WERI-Rb-1 (cell line): ENCODE data around the gene NRSN1.

Experiments used
- DNase-seq: peaks from one replicate; pipeline ENCODE4 v3.0.0-alpha.2; 2020
- H3K27ac ChIP-seq: fragments of 250-450 bp; sonication (Bioruptor Pico); 2 replicates; pipeline ENCODE4 v1.5.1; 2020; ENCODE audit warnings: mild to moderate bottlenecking, moderate library complexity
- H3K27me3 ChIP-seq: fragments of 250-450 bp; sonication (Bioruptor Pico); 2 replicates; pipeline ENCODE4 v1.5.1; 2021; ENCODE audit warnings: mild to moderate bottlenecking, low read depth, moderate library complexity; ENCODE audit not compliant: insufficient read depth, severe bottlenecking
- H3K36me3 ChIP-seq: fragments of 250-450 bp; sonication (Bioruptor Pico); 2 replicates; pipeline ENCODE4 v1.5.1; 2020; ENCODE audit warnings: mild to moderate bottlenecking, moderate library complexity
- H3K4me3 ChIP-seq: 2 replicates; pipeline ENCODE4 v1.5.1; 2011; ENCODE audit warnings: low read depth, mild to moderate bottlenecking, control low read depth, low read length
- H3K9me3 ChIP-seq: fragments of 250-450 bp; sonication (Bioruptor Pico); 2 replicates; pipeline ENCODE4 v1.5.1; 2021; ENCODE audit warnings: mild to moderate bottlenecking, moderate library complexity; ENCODE audit not compliant: severe bottlenecking
- TF ChIP-seq, protein P1 (sequence below): IDR thresholded peaks from 2 replicates; pipeline ENCODE4 v1.5.1; 2011; ENCODE audit warnings: low read depth, mild to moderate bottlenecking, control low read depth, inconsistent platforms, low read length

NRSN1 gene

DNA sequence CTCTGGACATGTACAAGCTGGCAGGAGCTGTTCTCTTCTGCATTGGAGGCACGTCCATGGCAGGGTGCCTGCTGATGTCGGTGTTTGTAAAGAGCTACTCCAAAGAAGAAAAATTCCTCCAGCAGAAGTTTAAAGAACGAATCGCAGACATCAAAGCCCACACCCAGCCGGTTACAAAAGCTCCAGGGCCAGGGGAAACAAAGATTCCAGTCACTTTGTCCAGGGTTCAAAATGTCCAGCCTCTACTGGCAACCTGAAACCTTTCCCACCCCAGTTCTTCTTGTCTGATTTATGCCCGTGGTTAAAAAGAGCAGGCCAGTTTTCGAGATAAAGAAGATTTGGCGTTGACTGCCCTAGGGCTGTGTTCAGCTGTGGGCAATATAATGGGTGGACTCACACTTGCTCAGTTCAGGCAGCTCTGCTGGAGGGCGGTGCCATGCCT is 19.7 kb downstream of the NRSN1 start:
- DNase-seq, result no peak
- Histone ChIP-seq H3K27ac (no peak overlapping the region), H3K9me3 (peaks cover 6% of the 10 kb centered on the region), H3K36me3 (no peaks in the 10 kb centered on the region), H3K4me3 (no peak overlapping the region), H3K27me3 (no peaks in the 10 kb centered on the region)
- TF ChIP-seq, protein P1, sequence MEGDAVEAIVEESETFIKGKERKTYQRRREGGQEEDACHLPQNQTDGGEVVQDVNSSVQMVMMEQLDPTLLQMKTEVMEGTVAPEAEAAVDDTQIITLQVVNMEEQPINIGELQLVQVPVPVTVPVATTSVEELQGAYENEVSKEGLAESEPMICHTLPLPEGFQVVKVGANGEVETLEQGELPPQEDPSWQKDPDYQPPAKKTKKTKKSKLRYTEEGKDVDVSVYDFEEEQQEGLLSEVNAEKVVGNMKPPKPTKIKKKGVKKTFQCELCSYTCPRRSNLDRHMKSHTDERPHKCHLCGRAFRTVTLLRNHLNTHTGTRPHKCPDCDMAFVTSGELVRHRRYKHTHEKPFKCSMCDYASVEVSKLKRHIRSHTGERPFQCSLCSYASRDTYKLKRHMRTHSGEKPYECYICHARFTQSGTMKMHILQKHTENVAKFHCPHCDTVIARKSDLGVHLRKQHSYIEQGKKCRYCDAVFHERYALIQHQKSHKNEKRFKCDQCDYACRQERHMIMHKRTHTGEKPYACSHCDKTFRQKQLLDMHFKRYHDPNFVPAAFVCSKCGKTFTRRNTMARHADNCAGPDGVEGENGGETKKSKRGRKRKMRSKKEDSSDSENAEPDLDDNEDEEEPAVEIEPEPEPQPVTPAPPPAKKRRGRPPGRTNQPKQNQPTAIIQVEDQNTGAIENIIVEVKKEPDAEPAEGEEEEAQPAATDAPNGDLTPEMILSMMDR, result no peak

DNA sequence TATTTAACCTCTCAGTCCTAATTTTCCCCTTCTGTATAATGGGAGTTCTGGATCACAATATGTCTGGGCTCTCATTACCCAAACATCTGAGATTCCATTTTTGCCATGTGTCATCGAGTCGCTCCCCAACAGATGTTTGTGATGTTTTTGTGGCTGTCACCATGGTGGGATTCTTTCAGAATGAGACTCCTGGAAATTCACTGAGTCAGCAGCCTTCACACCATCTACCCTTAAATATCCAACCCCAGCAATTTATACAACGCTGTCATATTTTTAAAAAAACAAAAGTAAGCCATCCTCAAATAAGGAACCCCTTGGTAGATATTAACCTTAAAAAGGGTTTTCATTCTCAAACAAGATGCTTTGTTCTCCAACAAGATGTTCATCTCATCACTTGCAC is 20.9 kb downstream of the NRSN1 start:
- Histone ChIP-seq H3K27ac (no peak overlapping the region), H3K4me3 (no peak overlapping the region), H3K9me3 (peaks cover 6% of the 10 kb centered on the region), H3K27me3 (no peaks in the 10 kb centered on the region), H3K36me3 (no peaks in the 10 kb centered on the region)
- TF ChIP-seq, protein P1, result no peak
- DNase-seq, result no peak

DNA sequence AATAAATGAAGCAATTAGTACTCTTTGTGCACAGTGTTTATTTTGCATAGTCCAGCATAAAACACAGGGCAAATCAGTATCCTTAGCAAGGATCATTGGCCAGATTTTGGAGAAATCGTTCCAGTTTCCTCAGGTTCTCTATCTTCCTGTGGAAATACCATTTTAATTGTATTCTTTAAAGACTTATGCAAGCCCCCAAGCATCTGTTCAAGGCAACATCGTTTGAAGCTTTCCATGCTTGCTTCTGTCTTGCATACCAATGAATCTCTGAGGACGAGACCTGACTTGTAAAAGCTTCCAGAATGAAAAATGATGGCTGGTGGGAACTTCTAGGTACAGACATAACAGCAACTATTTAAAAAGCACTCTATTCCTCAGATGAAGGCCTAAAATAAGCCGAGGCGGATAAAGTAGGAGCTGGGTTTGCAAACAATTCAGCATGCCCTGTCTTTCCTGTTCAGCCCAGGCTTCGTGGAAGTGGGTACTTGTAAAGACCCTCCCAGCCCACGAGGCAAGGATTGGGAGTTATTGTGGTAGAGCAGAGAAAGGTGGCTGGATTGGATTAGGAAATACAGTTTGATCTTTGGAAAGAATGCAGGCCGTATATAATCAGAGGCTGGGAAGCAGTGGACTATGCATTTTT is 21.6 kb downstream of the NRSN1 start:
- TF ChIP-seq, protein P1, result no peak
- H3K27me3 ChIP-seq, result no peaks in the 10 kb centered on the region
- no peak for DNase-seq
- no peaks in the 10 kb centered on the region for H3K36me3 ChIP-seq
- H3K4me3 ChIP-seq, result no peak overlapping the region
- peaks cover 2% of the 10 kb centered on the region for H3K9me3 ChIP-seq
- no peak overlapping the region for H3K27ac ChIP-seq

DNA sequence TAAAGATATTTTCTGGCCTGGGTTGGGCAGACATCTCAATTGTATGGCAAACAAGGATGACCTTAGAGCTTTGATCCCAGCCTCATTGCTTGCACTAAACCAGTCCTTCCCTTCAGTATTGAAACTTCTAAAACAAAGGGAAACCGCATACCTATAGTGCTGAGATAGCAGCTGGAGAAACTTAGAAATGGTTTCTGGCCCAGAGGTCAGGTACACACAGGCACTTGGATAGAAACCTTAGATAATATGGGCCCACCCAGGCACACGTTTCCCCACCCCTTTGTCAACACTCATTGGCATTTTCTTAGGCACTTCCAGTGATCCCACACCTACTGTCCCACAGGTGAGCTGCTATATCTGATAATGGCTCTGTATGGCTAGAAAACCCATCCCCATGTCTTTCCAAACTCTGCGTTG is 22.1 kb downstream of the NRSN1 start:
- Histone ChIP-seq H3K36me3 (no peaks in the 10 kb centered on the region), H3K9me3 (no peaks in the 10 kb centered on the region), H3K27me3 (no peaks in the 10 kb centered on the region), H3K27ac (no peak overlapping the region), H3K4me3 (no peak overlapping the region)
- DNase-seq, result no peak
- TF ChIP-seq, protein P1, result no peak

DNA sequence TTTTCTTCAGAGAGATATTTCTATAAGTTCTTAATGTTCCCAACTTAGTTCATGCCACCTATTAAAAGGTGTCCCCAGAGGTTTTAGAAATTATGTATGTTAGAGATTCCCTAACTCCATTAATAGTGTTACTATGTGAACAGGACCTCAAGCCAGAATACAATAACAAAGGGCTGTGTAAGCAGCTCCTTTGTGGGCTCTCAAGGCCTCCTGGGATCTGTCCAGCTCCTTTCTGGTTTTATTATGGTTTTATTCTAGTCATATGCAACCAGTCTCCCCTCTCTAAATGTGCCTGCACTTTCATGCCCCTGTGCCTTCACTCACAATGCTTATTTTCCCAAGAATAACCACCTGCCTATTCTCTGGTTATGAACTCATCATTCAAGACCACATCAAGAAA is 22.7 kb downstream of the NRSN1 start:
- TF ChIP-seq, protein P1, result no peak
- Histone ChIP-seq H3K27ac (no peak overlapping the region), H3K4me3 (no peak overlapping the region), H3K36me3 (no peaks in the 10 kb centered on the region), H3K27me3 (no peaks in the 10 kb centered on the region), H3K9me3 (no peaks in the 10 kb centered on the region)
- DNase-seq, result no peak

DNA sequence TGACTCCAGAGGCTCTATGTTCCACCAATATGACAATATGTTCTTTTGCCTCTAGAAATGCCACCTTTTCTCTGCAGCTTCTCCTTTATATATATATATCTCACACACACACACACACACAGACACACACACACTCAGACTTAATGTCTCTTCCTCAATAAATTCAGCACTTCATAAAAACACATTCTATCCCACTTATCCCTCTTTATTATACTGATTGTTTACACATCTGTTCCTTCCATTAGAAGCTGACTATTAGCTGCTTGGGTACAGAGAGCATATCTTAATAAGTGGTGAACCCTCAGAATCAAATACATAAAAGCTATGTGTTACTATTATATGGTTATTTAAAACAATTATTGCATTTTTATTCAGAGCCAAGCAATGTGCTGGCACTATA is 23.3 kb downstream of the NRSN1 start:
- DNase-seq, result no peak
- Histone ChIP-seq H3K4me3 (no peak overlapping the region), H3K27ac (no peak overlapping the region), H3K9me3 (no peaks in the 10 kb centered on the region), H3K27me3 (no peaks in the 10 kb centered on the region), H3K36me3 (no peaks in the 10 kb centered on the region)
- TF ChIP-seq, protein P1, result no peak
